GM21717 (cell line): ENCODE data around the gene AP3D1.

Experiments used
- ATAC-seq: cut with Tn5 transposase; IDR thresholded peaks from one replicate; pipeline ENCODE4 v1.9.1; 2021; ENCODE audit warnings: mild to moderate bottlenecking, moderate library complexity; ENCODE audit not compliant: unreplicated experiment

Gene AP3D1

DNA sequence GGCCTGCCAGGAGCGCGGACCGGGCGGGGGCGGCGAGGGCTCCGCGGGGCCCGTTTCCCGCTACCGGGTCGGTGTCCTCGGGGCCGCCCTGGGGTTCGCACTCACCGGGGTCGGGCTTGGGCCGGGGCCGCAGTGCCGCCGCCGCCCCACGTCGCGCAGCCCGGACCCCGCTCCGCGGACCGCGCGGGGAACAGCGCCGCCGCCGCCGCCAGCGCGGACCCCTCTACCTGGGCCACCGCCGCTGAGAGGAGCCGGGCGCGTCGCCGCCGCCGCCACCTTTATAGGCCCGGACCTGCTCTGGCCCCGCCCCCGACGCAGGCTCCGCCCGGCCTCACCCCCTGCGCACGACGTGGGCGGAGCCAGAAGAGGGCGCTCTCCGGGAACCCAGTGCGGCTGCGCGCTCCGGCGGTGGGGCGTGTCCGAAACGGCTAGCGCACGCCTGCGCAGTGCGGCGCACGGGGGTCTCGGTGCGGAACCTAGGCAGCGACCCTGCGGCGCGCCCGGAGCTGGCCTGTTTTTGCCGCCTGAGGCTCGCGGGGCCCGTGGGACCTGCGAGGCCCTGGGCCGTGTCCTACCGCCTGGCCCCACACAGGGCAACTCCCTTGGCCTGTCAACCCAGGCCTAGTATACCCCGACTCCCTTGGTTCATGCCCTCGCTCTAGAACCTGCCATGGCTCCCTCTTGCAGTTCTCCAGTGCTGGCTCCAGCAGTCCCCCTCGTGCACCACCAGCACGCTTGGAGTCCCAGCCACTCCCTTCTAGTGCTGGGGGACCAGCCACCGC lies 100.2 kb downstream of the AP3D1 start, which contains the start of gene MKNK2:
TSS of gene MKNK2 (minus strand) at position 254 of the 782 bp plus-strand sequence. CDS start 393 bp downstream, outside the sequence.
- peak; percentile 29 for ATAC-seq
